NT2/D1 (cell line): Measurements from ENCODE around the gene RAB34.

ENCODE experiments used
- YY1 ChIP-seq: IDR thresholded peaks from 2 replicates; pipeline ENCODE4 v1.6.1; 2011; ENCODE audit not compliant: insufficient read length, insufficient read depth
- ZNF274 ChIP-seq: IDR thresholded peaks from 2 replicates; pipeline ENCODE4 v1.6.1; 2011; ENCODE audit warnings: mild to moderate bottlenecking, low read depth, low read length

GRCh38 chr17:28725166-28725659 is 7.5 kb upstream of the RAB34 start:
- no peak for TF ChIP-seq ZNF274
- no peak for TF ChIP-seq YY1
